K562 (cell line): Measurements from ENCODE around the gene ZBTB32. TPM values are rescaled to one million over a fixed set of nuclear protein-coding genes. Genes with fewer than 3 reads are reported as not detected.

ENCODE experiments used
- ARID1B ChIP-seq: fragments of 450-650 bp; IDR thresholded peaks from 2 replicates; pipeline ENCODE4 v1.6.1; 2016; ENCODE audit warnings: antibody characterized with exemption, mild to moderate bottlenecking, inconsistent platforms
- ARNT ChIP-seq, 2 experiments: fragments of 450-650 bp; IDR thresholded peaks; 2 replicates each; pipeline ENCODE4 v1.6.1; 2016; ENCODE audit warnings: mild to moderate bottlenecking in 1 of 2
- ATF7 ChIP-seq: fragments of 450-650 bp; IDR thresholded peaks from 2 replicates; pipeline ENCODE4 v1.7.1; 2014; ENCODE audit warnings: mild to moderate bottlenecking, moderate library complexity
- C11orf30 ChIP-seq: fragments of 450-650 bp; IDR thresholded peaks from 2 replicates; pipeline ENCODE4 v1.6.1; 2016; ENCODE audit warnings: low read depth, mild to moderate bottlenecking
- CBX8 ChIP-seq: fragments of 200-600 bp; sonication (generic); IDR thresholded peaks from 2 replicates; pipeline ENCODE4 v1.6.1; 2012; ENCODE audit warnings: borderline replicate concordance, mixed run types, low read depth, mild to moderate bottlenecking, moderate library complexity, mixed read lengths, low read length, control low read depth, inconsistent platforms; ENCODE audit not compliant: poor library complexity, severe bottlenecking; ENCODE audit errors: extremely low read depth
- FOXP1 ChIP-seq: sonication (generic); formaldehyde crosslinking; IDR thresholded peaks from 2 replicates; pipeline ENCODE4 v1.8.0; 2022; ENCODE audit warnings: mild to moderate bottlenecking, missing genetic modification reagents
- GABPA ChIP-seq: fragments of 200-800 bp; sonication (Bioruptor generic); conservative IDR thresholded peaks from 2 replicates; pipeline ENCODE4 v1.6.1; 2016; ENCODE audit warnings: low read depth, missing genetic modification characterization, missing compliant biosample characterization
- HDAC6 ChIP-seq: IDR thresholded peaks from 2 replicates; pipeline ENCODE4 v1.6.1; 2012; ENCODE audit warnings: low read depth, mild to moderate bottlenecking, control low read depth, inconsistent platforms, low read length, moderate library complexity
- IFI16 ChIP-seq: fragments of 250-450 bp; sonication (Bioruptor Pico); IDR thresholded peaks from 2 replicates; pipeline ENCODE4 v2.1.2; 2022; ENCODE audit warnings: mild to moderate bottlenecking, inconsistent platforms
- L3MBTL2 ChIP-seq: fragments of 450-650 bp; IDR thresholded peaks from 2 replicates; pipeline ENCODE4 v1.6.1; 2016; ENCODE audit warnings: mild to moderate bottlenecking, moderate library complexity
- MCM5 ChIP-seq: fragments of 450-650 bp; IDR thresholded peaks from 2 replicates; pipeline ENCODE4 v1.6.1; 2016; ENCODE audit warnings: low read depth
- MTA2 ChIP-seq: fragments of 450-650 bp; IDR thresholded peaks from 2 replicates; pipeline ENCODE4 v1.6.1; 2016; ENCODE audit warnings: low read depth
- NFE2L1 ChIP-seq: fragments of 450-650 bp; IDR thresholded peaks from 2 replicates; pipeline ENCODE4 v1.6.1; 2016; ENCODE audit warnings: missing genetic modification characterization, low read depth, mild to moderate bottlenecking, missing compliant biosample characterization, moderate library complexity, borderline replicate concordance
- NFYB ChIP-seq: IDR thresholded peaks from 2 replicates; pipeline ENCODE4 v1.6.1; 2011; ENCODE audit warnings: mild to moderate bottlenecking, moderate library complexity; ENCODE audit not compliant: insufficient read length; ENCODE audit errors: extremely low read depth
- SREBF1 ChIP-seq: fragments of 150-350 bp; IDR thresholded peaks from 2 replicates; pipeline ENCODE4 v1.6.1; 2014; ENCODE audit warnings: antibody characterized with exemption, low read depth, low read length, borderline replicate concordance
- TAF1 ChIP-seq: IDR thresholded peaks from 2 replicates; pipeline ENCODE4 v1.6.1; 2011; ENCODE audit warnings: mild to moderate bottlenecking, low read length, moderate library complexity; ENCODE audit not compliant: insufficient read depth, control insufficient read depth, severe bottlenecking; ENCODE audit errors: extremely low read depth
- ZFX ChIP-seq: sonication (generic); formaldehyde crosslinking; IDR thresholded peaks from 2 replicates; pipeline ENCODE4 v1.8.0; 2022; ENCODE audit warnings: mild to moderate bottlenecking, missing genetic modification reagents, moderate library complexity
- ZNF12 ChIP-seq: sonication (generic); formaldehyde crosslinking; IDR thresholded peaks from 2 replicates; pipeline ENCODE4 v1.4.0; 2020; ENCODE audit warnings: mild to moderate bottlenecking, missing genetic modification reagents
- ZNF121 ChIP-seq: sonication (generic); formaldehyde crosslinking; conservative IDR thresholded peaks from 2 replicates; pipeline ENCODE4 v1.8.0; 2022; ENCODE audit warnings: missing genetic modification reagents
- ZNF143 ChIP-seq: sonication (generic); formaldehyde crosslinking; IDR thresholded peaks from 2 replicates; pipeline ENCODE4 v1.9.0; 2022; ENCODE audit warnings: mild to moderate bottlenecking, missing genetic modification reagents
- ZNF24 ChIP-seq: fragments of 450-650 bp; IDR thresholded peaks from 2 replicates; pipeline ENCODE4 v1.6.1; 2016
- ZNF551 ChIP-seq: fragments of 250-450 bp; sonication (Bioruptor Pico); IDR thresholded peaks from 2 replicates; pipeline ENCODE4 v1.5.0; 2021; ENCODE audit warnings: mild to moderate bottlenecking, moderate library complexity
- ZSCAN32 ChIP-seq: fragments of 450-650 bp; formaldehyde crosslinking; IDR thresholded peaks from 2 replicates; pipeline ENCODE4 v1.4.0; 2020; ENCODE audit warnings: mild to moderate bottlenecking, moderate library complexity
- polyA plus RNA-seq, 8 experiments: library from polyadenylated mRNA; depleted of rRNA in 4 of 8; stranded (reverse) in 5 of 8; unstranded in 3 of 8; fragments of >200 nt; fragmentation: Nextera tagmentation in 2 of 8; fragmentation: Illumina TruSeq in 1 of 8; extraction: Ambion mirVana in 2 of 8; extraction: Trizol in 1 of 8; gene quantifications; 2 replicates each; pipeline versions ENCODE4 v1.2.1 to v1.2.3, GENCODE V29; 2011 to 2014; ENCODE audit warnings: inconsistent platforms in 1 of 8, missing spikeins in 1 of 8
- total RNA-seq, 7 experiments: library from RNA; depleted of rRNA in 6 of 7; stranded (reverse); fragments of >200 nt in 6 of 7; fragmentation: Illumina TruSeq in 2 of 7; extraction: Trizol in 2 of 7; gene quantifications; 2 replicates each; pipeline versions ENCODE4 v1.2.1 to v1.2.3, GENCODE V29; 2011 to 2021; ENCODE audit warnings: low replicate concordance in 1 of 7
- TF ChIP-seq, protein P1 (sequence below): fragments of 250-450 bp; sonication (Bioruptor Pico); IDR thresholded peaks from 2 replicates; pipeline ENCODE4 v1.8.0; 2022; ENCODE audit warnings: moderate library complexity, mild to moderate bottlenecking, inconsistent platforms
- TF ChIP-seq, protein P2 (sequence below): sonication (generic); formaldehyde crosslinking; IDR thresholded peaks from 2 replicates; pipeline ENCODE4 v1.8.1; 2022; ENCODE audit warnings: missing genetic modification reagents
- TF ChIP-seq, protein P3 (sequence below): fragments of 450-650 bp; IDR thresholded peaks from 2 replicates; pipeline ENCODE4 v1.6.1; 2018; ENCODE audit warnings: mild to moderate bottlenecking, low read depth; ENCODE audit not compliant: partially characterized antibody

The ZBTB32 gene
- total and polyA plus RNA-seq, 9 of the 15 experiments (the other 6 are each of a cell fraction or from before 2014, with no cell fraction given), result 0.20 TPM; not detected in 8

DNA sequence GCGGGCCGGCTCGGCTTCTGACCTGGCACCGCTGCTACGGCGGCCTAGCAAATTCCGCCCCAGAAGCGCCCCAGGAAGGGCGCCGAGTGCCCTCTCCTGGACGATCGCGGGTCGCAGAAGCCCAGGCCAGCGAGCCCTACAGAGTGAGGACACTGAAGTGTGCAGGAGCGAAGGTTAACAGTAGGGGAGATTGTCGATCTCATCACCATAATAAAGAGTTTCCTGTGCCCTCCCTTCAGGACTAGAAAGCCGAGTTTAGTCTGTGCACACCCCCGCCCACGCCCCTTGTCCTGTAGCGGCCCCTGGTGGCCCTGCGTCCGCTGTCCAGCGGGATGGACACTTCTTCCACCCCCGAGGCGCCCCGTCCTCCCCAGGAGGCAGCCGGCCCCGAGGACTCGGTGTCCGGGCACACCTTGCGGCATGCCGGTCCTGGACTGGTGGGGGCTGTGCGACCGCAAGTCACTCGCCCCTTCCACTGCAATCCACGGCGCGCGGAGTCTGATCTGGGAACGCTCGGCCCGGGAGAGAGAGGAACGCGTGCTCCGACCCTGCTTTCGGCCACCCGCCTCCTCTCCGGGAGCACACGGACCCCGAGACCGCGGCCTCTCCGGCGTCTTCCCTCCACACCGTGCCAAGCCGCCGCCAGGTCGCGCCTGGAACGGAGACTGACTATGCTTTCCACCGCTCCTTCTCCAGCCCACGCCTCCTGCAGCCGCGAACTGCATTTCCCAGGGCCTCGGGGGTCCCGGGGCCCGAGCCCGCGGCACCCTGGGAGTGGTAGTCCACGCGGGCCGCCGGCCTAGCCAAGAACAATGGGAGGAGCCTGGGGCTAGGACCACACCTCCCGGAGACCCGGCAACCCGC is 12.7 kb downstream of the ZBTB32 start (continued):
- TF ChIP-seq L3MBTL2 (peak; percentile 75), ARID1B (0 out of 2 replicates have a peak, but pooled peaks have one; percentile 36), NFE2L1 (tag) (no peak), ZFX (CRISPR knock-in tag) (peak; percentile 88), MCM5 (no peak), MTA2 (no peak), ZNF551 (CRISPR knock-in tag) (no peak), TAF1 (peak; percentile 51), IFI16 (CRISPR knock-in tag) (no peak), HDAC6 (no peak), ATF7 (peak; percentile 21; the same call in 1 of the 2 replicates), GABPA (tag) (peak; percentile 88; the same call in 1 of the 2 replicates), FOXP1 (CRISPR knock-in tag) (no peak; the same call in 1 of the 2 replicates), ZNF143 (CRISPR knock-in tag) (peak; percentile 87), ZNF24 (0 out of 2 replicates have a peak, but pooled peaks have one; percentile 22), CBX8 (no peak), C11orf30 (no peak), ZNF121 (CRISPR knock-in tag) (no peak), SREBF1 (no peak), NFYB (no peak), ARNT (IDR thresholded peaks at IDR 0.05) (0 out of 4 replicates have a peak, but pooled peaks of 1 of the 2 experiments have one; percentile 37), ZNF12 (CRISPR knock-in tag) (0 out of 2 replicates have a peak, but pooled peaks have one; percentile 38), ZSCAN32 (no peak)
- TF ChIP-seq, protein P1, sequence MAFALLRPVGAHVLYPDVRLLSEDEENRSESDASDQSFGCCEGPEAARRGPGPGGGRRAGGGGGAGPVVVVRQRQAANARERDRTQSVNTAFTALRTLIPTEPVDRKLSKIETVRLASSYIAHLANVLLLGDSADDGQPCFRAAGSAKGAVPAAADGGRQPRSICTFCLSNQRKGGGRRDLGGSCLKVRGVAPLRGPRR (CRISPR knock-in tag), result no peak
- TF ChIP-seq, protein P2, sequence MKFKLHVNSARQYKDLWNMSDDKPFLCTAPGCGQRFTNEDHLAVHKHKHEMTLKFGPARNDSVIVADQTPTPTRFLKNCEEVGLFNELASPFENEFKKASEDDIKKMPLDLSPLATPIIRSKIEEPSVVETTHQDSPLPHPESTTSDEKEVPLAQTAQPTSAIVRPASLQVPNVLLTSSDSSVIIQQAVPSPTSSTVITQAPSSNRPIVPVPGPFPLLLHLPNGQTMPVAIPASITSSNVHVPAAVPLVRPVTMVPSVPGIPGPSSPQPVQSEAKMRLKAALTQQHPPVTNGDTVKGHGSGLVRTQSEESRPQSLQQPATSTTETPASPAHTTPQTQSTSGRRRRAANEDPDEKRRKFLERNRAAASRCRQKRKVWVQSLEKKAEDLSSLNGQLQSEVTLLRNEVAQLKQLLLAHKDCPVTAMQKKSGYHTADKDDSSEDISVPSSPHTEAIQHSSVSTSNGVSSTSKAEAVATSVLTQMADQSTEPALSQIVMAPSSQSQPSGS (CRISPR knock-in tag), result no peak
- TF ChIP-seq, protein P3, sequence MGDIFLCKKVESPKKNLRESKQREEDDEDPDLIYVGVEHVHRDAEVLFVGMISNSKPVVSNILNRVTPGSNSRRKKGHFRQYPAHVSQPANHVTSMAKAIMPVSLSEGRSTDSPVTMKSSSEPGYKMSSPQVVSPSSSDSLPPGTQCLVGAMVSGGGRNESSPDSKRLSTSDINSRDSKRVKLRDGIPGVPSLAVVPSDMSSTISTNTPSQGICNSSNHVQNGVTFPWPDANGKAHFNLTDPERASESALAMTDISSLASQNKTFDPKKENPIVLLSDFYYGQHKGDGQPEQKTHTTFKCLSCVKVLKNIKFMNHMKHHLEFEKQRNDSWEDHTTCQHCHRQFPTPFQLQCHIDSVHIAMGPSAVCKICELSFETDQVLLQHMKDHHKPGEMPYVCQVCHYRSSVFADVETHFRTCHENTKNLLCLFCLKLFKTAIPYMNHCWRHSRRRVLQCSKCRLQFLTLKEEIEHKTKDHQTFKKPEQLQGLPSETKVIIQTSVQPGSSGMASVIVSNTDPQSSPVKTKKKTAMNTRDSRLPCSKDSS, result no peak
